HG03095 (cell line): ENCODE data around the gene KRTAP4-8.
"Not testable (repeated sequence)": the region's sequence is repeated elsewhere in the genome, so short reads cannot be mapped to it uniquely, and the experiment has no call there.

Experiments
- ATAC-seq: cut with Tn5 transposase; IDR thresholded peaks from one replicate; pipeline ENCODE4 v1.9.1; 2021; ENCODE audit warnings: moderate library complexity; ENCODE audit not compliant: unreplicated experiment

Gene KRTAP4-8

DNA sequence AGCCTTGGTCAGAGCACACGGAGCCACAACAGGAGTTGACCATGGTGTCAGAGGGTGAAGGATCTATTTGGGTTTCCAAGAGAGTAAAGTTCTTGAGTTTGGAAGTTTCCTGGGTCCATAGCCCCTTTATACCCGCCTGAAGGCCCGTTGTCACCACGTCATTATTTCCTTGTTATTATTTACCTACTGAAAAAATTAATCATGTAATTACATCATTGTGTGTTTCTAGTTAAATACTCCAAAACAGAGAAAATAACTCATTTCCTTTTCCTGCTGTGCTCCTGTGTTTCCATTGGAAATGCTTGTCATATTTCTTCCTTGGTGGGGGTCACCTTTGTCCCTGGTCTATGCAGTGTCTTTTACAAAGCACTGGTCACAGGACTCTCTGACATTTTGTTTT, at the start of gene KRTAP4-8:
Gene KRTAP4-8, minus strand, starts transcription at position 101 of the 400 bp plus-strand sequence. Its CDS starts 58 bp downstream, at position 43.
- no peak for ATAC-seq

DNA sequence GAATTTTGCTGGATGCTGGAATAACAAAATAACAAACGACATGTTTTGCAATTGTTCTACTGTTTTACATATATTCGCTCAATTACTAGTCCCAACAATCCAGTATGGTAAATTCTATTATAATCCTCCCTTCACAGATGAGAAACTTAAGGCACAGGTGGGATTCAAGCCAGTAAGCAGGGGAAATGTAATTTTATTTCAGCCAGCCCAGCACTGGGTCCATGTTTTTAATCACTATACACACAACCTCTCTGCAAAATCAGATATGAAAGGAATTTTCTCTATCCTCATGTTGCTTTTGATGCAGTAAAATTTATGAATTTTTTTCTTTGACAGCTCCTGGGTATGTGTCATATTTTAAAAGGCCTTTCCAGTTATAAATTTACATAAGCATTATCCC, 47.3 kb upstream of the KRTAP4-8 start:
- ATAC-seq = no peak

DNA sequence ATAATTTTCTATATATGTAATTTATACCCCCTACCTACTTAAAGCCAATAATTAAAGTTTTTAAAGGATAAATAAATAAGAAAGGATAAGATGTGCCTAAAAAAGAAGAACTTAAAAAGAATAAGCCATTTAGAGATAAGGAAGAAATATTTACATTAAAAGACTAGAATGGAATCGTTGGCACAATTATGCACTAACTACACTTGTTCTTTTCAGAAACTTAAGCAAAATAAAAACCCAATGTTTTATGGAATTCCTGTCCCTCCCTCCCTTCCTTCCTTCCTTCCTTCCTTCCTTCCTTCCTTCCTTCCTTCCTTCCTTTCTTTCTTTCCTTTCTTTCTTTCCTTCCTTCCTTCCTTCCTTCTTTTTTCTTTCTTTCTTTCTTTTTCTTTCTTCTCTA, 46.9 kb upstream of the KRTAP4-8 start:
- ATAC-seq = no peak

DNA sequence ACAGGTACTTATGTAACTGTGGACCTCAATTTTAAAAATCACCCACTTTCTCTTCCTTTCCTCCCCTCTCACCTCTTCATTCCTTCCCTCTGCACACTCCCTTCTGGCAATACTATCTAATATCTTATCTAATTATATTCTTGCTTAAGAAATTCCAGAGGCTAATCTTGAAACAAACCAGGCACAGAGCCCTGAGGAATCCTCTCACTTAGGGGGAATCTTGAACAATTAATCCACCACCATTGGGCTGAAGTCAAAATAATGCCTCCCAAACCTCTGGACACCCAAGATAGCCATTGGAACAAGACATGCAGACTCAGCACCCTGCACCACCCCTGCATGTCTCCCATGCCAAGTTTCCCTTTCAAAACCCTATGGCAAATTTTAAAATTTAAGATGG, 43.4 kb upstream of the KRTAP4-8 start:
- no peak for ATAC-seq

DNA sequence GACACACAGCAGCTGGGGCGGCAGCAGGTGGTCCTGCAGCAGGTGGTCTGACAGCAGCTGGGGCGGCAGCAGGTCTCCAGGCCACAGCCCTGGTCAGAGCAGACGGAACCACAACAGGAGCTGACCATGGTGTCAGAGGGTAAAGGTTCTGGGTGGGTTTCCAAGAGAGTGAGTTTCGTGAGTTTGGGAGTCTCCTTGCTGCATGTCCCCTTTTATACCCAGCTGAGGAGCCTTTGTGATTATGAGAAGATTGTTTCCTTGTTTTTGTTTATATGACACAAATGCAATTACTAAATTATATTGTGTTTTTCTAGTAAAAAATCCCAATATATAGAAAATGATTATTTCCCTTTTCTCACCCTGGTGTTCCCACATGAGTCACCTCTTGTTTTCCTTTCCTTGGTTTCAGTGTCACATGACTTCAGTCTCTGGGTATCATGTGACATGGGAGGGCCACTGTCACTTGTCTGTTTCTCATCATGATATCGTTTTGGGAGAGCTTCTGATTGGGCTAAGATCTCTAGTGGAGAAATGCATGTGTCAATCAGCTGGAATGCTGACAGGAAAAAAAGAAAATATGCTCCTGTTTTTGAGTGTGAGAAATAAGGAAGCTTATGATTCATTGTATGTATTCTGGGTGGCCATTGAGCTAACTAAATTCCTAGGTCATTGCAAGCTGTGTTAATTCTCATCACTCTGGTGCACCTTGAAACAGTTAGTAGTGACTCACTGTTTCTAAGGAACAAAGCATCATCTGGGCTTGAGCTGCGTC, 42.6 kb upstream of the KRTAP4-8 start, which contains the start of gene KRTAP4-6:
Gene KRTAP4-6, minus strand, starts transcription at position 185 of the 772 bp plus-strand sequence. Its CDS starts 57 bp downstream, at position 128.
- ATAC-seq = no peak

DNA sequence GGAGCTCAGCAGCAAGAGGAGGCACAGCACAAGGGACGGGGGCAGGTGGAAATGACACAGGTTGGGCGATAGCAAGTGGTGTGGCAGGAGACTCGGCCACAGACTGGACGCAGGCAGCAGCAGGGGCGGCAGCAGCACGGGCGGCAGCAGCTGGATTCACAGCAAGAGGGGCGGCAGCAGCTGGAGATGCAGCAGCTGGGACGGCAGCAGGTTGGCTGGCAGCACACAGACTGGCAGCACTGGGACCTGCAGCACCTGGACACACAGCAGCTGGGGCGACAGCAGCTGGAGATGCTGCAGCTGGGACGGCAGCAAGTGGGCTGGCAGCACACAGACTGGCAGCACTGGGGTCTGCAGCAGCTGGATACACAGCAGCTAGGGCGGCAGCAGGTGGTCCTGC, 41.9 kb upstream of the KRTAP4-8 start:
- ATAC-seq = not testable (repeated sequence)

DNA sequence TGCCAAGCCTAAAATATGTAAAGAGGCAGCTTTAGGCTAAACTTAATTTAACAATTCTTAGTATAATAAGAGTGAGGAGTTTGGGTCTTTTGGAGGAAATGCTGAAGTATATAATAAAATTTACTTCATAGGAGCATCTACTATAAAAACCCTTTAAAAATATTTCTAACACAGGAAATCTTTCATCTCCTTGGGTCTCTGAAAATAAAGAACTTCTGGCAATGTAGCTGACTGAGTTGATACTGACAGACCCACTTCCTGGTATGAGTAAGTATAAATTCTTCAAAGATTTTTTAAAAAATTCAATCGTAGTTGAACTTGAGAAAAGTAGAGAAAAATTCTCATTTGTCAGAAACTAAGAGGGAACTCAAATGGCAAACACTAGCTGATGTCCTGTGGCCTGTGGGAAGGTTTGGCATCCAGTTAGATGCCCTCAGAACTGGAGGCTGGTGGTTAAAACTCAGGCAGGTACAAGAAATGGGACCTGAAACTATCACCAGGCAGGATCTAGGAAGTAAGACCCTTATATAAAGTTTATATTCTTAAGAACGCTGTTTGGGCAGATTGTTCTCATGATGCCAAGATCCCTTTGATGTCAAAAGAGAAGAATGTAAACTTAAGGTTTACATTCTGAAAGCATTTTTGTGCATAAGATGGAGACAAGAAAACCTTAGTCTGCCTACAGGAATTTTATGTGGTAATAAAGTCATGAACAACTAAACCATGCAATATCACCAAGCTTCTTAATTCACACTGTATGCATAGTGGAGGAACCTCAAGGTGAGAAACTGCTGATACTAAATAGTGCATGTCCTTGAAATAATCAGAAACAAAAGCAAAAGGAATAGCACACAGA, 36.2 kb upstream of the KRTAP4-8 start:
- no peak for ATAC-seq

DNA sequence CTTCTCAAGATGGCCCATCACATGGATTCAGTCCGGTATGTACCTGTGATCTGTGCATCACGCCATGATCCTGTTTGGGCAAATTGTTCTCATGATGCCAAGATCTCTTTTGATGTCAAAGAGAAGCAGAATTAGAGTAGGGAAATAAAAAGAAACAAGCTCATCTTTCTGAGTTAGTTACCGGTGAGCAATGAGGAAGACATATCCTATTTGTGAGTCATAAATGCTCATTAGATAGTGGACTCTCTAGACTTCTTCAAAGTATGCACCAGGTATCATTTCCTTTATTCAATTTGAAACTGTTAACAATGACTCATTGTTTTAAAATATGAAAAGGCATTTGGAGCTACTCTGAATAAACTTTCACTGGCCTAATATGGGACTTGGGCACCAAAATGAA, 34.0 kb upstream of the KRTAP4-8 start:
- ATAC-seq = no peak

DNA sequence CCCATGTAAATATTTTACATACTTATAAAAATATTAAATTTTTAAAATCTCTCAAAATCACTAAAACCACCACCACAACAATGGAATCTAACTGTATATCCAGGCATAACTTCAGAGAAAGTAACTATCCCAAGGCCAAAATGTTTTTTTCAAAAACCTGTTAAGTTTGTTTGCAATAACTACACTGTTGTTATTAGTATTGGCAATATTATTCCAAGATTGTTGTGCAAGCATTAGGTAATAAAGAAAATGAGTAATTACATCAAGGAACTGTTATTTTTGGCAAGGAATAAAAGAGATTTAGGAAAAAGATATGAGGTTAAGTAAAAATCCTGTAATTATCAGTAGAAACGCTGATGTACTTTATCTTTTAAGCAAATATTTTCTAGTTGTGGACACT, 29.4 kb upstream of the KRTAP4-8 start:
- ATAC-seq = no peak

DNA sequence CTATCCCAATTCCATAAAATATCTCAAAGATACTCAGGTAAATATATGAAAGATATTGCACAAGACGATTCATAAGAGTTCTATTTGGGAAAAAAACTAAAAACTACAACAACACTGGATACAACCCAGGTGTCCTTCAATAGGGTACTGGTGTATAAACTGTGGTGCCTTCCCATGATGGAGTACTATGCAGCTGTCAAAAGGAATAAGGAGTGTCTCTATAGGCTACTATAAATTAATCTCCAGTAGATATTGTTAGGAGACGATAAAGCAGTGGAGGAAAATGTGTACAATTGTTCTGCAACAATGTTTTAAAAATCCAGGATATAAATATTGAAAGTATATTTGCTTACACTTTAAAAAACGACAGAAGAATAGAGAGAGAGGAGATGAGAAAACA, 28.5 kb upstream of the KRTAP4-8 start:
- no peak for ATAC-seq

DNA sequence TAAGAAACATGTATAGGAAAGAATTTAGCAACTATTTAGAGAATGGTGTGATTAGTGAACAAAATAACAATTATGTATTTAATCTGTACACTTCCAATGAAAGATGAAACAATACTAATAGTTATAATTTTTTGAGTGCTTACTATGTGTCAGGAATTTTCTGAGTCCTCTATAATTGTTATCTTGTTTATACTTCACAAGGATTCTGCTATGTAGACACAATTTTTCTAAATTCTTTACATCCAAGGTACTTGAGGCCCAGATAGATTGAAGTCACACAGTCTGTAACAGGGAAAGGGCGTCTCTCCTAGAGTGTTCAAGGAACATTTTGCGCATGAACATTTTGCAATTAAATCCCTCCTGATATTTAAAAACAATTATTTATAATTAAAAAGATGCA, 27.1 kb upstream of the KRTAP4-8 start:
- ATAC-seq = no peak

DNA sequence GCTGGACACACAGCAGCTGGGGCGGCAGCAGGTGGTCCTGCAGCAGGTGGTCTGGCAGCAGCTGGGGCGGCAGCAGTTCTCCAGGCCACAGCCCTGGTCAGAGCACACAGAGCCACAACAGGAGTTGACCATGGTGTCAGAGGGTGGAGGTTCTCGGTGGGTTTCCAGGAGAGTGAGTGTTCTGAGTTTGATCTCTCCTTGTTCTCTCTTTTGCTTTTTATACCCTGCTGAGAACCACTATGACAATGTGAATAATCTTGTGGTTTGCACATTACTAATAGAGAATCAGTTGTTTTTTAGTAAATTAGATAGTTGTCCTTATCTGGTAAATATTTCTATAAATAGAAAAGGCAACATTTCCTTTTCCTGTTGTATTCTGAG, 26.0 kb upstream of the KRTAP4-8 start, which contains the start of gene KRTAP4-12:
Gene KRTAP4-12, minus strand, starts transcription at position 192 of the 381 bp plus-strand sequence. Its CDS starts 60 bp downstream, at position 132.
- not testable (repeated sequence) for ATAC-seq

DNA sequence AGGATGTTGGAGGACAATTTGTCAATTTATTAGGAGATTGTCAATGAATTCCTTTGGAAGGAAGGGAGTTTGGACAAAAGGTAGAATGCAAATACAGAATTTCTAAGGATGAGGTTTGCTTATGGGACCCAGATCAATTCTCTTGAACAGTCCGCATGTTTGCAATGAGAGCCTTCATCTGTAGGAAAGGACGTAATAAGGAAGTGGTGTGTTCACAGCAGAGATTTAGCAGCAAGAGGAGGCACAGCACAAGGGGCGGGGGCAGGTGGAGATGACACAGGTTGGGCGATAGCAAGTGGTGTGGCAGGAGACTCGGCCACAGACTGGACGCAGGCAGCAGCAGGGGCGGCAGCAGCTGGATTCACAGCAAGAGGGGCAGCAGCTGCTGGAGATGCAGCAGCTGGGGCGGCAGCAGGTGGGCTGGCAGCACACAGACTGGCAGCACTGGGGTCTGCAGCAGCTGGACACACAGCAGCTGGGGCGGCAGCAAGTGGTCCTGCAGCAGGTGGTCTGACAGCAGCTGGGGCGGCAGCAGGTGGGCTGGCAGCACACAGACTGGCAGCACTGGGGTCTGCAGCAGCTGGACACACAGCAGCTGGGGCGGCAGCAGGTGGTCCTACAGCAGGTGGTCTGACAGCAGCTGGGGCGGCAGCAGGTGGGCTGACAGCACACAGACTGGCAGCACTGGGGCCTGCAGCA, 25.5 kb upstream of the KRTAP4-8 start:
- ATAC-seq = not testable (repeated sequence)

DNA sequence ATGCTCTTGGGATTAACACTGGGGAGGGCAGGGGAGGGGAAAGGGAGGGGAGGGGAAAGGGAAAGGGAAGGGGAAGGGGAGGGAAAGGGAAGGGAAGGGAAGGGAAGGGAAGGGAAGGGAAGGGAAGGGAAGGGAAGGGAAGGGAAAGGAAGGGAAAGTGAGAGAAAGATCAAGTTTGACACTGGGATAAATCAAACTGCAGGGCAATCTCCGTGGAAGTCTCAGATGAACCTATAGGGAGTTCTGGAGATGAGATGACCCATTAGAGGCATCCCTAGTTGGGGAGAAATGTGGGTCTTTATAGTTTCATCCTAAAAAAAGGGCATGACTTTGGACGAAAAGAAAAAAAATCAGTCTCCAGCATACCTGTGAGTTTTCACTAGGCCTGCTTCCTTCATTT, 23.8 kb upstream of the KRTAP4-8 start:
- no peak for ATAC-seq

DNA sequence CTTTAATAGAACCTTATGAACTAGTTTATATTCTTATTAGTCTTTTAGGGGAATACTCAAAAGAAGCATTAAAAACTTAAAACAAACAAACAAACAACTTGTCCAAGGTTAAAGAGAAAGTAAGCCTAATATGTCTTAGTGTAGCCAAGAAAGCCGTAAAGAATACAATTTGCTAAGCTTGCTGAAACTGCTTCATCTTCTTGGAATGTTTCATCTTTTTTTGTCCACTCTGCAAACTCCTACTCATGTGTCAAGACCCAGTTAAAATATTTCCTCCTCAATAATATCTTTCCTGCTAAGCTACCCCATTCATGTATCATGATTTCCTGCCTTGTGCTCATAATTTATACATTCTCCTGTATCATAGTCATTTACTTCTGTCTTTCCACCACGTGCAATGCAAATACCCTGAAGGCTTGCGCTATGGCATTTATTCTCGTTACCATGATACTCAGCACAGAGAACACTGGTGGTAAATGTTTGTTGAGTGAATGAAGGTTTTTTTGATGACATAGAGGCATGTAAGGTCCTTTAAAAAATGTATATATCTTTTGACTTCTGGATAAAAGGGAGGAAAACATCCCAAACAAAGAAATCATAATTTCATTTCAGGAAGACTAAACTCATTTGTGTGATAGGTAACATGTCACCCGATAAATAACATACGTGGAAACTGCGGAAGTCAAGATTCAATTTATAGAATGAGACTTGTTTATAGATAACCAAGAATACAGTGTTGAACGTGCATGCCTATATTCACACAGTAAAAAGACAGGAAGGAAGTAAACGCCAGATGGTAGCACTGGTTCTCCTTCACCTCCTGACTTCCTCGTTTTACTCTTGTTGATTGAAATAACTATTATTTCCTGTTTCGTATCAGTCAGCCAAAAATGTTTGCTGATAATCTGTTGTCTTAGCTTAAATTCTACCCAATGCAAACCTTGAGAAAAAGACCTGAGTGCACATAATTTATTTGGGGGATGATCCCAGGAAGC, 22.1 kb upstream of the KRTAP4-8 start:
- ATAC-seq = not testable (repeated sequence)

DNA sequence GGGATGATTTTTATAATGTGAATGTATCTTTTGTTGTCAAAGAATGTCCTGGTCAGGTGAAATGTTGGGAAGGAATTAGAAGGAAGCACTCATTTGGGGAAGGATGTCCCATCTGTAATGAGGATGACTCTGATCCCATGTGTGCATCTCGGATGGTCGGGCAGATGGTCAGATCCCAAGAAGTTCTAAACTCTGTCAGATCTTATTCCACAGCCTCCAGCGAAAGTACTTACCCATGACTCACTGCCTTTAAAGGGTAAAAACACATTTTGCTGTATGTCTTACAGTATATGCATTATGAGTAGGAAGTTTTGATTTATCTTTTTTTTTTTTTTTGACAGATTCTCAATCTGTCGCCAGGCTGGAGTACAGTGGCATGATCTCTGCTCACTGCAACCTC, 20.8 kb upstream of the KRTAP4-8 start:
- no peak for ATAC-seq

DNA sequence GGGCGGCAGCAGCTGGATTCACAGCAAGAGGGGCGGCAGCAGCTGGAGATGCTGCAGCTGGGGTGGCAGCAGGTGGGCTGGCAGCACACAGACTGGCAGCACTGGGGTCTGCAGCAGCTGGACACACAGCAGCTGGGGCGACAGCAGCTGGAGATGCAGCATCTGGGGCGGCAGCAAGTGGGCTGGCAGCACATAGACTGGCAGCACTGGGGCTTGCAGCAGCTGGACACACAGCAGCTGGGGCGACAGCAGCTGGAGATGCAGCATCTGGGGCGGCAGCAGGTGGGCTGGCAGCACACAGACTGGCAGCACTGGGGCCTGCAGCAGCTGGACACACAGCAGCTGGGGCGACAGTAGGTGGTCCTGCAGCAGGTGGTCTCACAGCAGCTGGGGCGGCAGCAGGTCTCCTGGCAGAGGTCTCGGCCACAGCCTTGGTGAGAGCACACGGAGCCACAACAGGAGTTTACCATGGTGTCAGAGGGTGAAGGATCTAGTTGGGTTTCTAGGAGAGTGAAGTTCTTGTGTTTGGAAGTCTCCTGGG, 20.0 kb upstream of the KRTAP4-8 start, which contains the start of gene KRTAP4-11:
Gene KRTAP4-11, minus strand, starts transcription at position 528 of the 541 bp plus-strand sequence. Its CDS starts 58 bp downstream, at position 470.
- ATAC-seq = not testable (repeated sequence)

DNA sequence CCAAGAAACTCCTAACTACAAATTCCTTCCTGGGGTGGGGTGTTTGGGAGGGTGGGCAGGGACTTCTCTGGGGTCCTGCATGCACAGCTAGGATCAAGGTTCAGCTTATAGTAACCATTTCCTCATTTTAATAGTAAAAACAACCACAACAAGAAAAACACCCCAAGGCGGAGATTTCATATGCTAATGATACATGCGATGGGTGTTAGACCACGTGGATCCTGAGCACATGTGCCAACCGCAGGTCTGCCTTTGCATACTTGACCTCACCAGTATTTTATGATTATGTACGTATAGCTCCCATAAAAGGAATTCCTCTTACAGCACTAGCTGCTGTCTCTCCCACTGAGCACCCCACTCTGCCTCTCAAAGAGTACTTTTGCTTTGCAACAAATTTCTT, 18.4 kb upstream of the KRTAP4-8 start:
- no peak for ATAC-seq

DNA sequence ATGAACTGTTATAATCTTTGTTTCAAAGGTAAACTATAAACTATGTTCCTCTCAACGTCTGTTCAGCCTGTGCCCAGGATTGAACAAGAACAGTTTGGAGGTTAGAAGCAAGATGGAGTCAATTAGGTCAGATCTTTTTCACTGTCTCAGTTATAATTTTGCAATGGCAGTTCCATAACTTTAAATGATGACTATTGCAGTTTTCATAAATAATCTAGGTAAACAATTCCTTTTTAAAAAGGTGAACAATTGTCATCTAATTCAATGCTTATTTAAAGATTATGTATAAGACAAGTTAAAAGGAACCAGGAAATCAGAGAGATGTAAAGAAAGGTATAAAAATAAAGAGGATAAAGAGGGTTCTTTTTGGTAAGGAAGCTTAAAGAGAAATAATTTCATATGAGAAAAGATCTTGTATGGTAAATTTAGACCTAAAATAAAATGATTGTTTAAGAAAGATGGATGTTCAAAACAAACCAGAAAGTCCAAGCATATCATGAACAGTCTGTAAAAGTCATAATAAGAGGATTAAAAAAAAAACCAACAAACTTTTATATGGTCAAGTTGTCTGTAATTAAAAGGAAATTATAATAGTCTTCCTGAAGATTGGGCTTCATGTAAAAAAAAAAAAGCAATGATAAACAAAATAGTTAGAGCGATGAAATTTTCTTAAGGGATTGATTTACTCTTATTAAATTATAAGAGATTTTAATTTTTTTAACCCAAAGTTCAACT, 13.4 kb upstream of the KRTAP4-8 start:
- ATAC-seq = no peak
